PC-3 (cell line): ENCODE data around the gene UMPS.

Source experiments
- CTCF ChIP-seq: fragments of 300-600 bp; sonication (generic); conservative IDR thresholded peaks from 2 replicates; pipeline ENCODE4 v1.5.1; 2017; ENCODE audit warnings: antibody characterized with exemption, low read depth, mild to moderate bottlenecking, low read length
- EZH2 ChIP-seq: fragments of 300-600 bp; sonication (generic); IDR thresholded peaks from one replicate; pipeline ENCODE4 v1.6.1; 2017; ENCODE audit warnings: antibody characterized with exemption, mild to moderate bottlenecking, low read length; ENCODE audit not compliant: unreplicated experiment
- EZH2phosphoT487 ChIP-seq: fragments of 300-600 bp; sonication (generic); IDR thresholded peaks from 2 replicates; pipeline ENCODE4 v1.6.1; 2018; ENCODE audit warnings: mild to moderate bottlenecking, antibody characterized with exemption, low read length, borderline replicate concordance

GRCh38 chr3:124777762-124778470 is 47.7 kb downstream of the UMPS start:
- no peak for TF ChIP-seq EZH2phosphoT487
- TF ChIP-seq CTCF: no peak
- no peak for TF ChIP-seq EZH2
